ENCODE measurements around the gene DHRS2.

DHRS2 gene

GRCh38 chr14:23626946-23627345 is 9.2 kb upstream of the DHRS2 start:
- TF ChIP-seq CTCF (IDR thresholded peaks at IDR 0.05; ENCODE audit: low read depth, low read length, missing control alignments): no peak
- in situ Hi-C loops (cut with HindIII; ENCODE audit: low pct_ligation_motif_present, low sequenced_read_pairs): no loop called here
- no peak for DNase-seq
- no peaks in the 10 kb centered on the region for H3K27me3 ChIP-seq (replicated peaks)
- no peak overlapping the region for H3K27ac ChIP-seq
- no peak overlapping the region for H3K4me3 ChIP-seq (ENCODE audit: low read depth, low read length)
- H3K36me3 ChIP-seq (replicated peaks): no peaks in the 10 kb centered on the region

DNA sequence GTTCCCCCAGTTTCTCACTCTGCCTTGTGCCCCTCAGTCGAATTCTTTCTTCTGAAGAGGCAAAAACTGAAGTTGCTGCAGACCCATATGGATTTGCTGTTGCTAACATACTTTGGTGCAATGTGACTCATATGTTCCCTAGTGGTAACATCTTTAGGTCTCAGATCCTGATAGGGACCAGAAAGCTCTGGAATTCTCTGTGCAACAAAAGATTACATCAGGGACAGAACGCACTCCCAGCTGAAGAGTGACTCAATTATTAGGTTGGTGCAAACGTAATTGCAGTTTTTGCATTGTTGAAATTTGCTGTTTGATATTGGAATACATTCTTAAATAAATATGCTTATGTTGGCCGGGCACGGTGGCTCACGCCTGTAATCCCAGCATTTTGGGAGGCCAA is 8.2 kb upstream of the DHRS2 start:
- DNase-seq: no peak
- in situ Hi-C loops (cut with HindIII; ENCODE audit: low pct_ligation_motif_present, low sequenced_read_pairs): no loop called here
- Histone ChIP-seq H3K4me3 (ENCODE audit: low read depth, low read length) (no peak overlapping the region), H3K27ac (no peak overlapping the region), H3K36me3 (replicated peaks) (no peaks in the 10 kb centered on the region), H3K27me3 (replicated peaks) (no peaks in the 10 kb centered on the region)
- no peak for TF ChIP-seq CTCF (IDR thresholded peaks at IDR 0.05; ENCODE audit: low read depth, low read length, missing control alignments)

DNA sequence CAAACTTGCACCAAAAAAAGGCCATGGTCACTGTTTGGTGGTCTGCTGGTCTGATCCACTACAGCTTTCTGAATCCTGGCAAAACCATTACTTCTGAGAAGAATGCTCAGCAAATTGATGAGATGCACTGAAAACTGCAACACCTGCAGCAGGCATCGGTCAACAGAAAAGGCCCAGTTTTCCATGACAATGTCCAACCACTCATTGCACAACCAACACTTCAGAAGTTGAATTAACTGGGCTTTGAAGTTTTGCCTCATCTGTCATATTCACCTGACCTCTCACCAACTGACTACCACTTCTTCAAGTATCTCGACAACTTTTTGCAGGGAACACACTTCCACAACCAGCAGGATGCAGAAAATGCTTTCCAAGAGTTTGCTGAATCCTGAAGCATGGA is 7.0 kb upstream of the DHRS2 start:
- Histone ChIP-seq H3K4me3 (ENCODE audit: low read depth, low read length) (no peak overlapping the region), H3K27me3 (replicated peaks) (no peaks in the 10 kb centered on the region), H3K36me3 (replicated peaks) (no peaks in the 10 kb centered on the region), H3K27ac (no peak overlapping the region)
- DNase-seq: no peak
- TF ChIP-seq CTCF (IDR thresholded peaks at IDR 0.05; ENCODE audit: low read depth, low read length, missing control alignments): no peak
- in situ Hi-C loops (cut with HindIII; ENCODE audit: low pct_ligation_motif_present, low sequenced_read_pairs): no loop called here

DNA sequence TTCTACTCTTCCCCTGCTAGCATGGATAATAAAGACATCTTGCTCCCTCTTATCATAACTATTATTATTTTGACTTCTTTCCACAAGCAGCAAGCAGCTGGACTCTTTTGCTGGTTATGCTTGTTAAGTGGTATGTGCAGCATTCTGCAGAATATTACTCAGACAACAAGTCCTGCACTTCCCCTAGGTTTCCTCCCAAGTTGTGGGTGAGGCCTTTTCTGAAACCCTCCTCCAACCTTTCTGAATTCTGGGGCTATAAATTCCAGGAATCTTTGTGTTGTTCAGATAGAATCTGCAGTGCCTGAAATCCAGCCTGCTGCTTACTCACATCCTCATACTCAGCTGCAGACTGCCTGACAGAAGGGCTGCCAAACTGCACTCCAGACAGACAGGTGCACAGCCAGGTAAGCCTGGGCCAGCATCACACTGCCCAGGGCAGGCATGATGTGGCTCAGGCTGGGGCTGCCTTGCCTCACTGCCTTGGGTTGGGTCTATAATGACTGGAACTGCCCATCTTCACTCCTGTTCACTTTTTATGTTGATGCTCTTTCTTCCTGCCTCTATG is 6.2 kb upstream of the DHRS2 start:
- Histone ChIP-seq H3K36me3 (replicated peaks) (no peaks in the 10 kb centered on the region), H3K27ac (no peak overlapping the region), H3K27me3 (replicated peaks) (no peaks in the 10 kb centered on the region), H3K4me3 (ENCODE audit: low read depth, low read length) (no peak overlapping the region)
- TF ChIP-seq CTCF (IDR thresholded peaks at IDR 0.05; ENCODE audit: low read depth, low read length, missing control alignments): no peak
- in situ Hi-C loops (cut with HindIII; ENCODE audit: low pct_ligation_motif_present, low sequenced_read_pairs): no loop called here
- DNase-seq: no peak

- H3K36me3 ChIP-seq (replicated peaks): no peaks in the 10 kb centered on the region
- in situ Hi-C loops (cut with HindIII; ENCODE audit: low pct_ligation_motif_present, low sequenced_read_pairs): no loop called here
- H3K4me3 ChIP-seq (ENCODE audit: low read depth, low read length): no peak overlapping the region
- no peak for TF ChIP-seq CTCF (IDR thresholded peaks at IDR 0.05; ENCODE audit: low read depth, low read length, missing control alignments)
- DNase-seq: no peak
- H3K27ac ChIP-seq: no peak overlapping the region
- no peaks in the 10 kb centered on the region for H3K27me3 ChIP-seq (replicated peaks)
Measured at GRCh38 chr14:23630687-23631086, 5.5 kb upstream of the DHRS2 start.

- no peak for TF ChIP-seq CTCF (IDR thresholded peaks at IDR 0.05; ENCODE audit: low read depth, low read length, missing control alignments)
- DNase-seq: no peak
- H3K27me3 ChIP-seq (replicated peaks): no peaks in the 10 kb centered on the region
- in situ Hi-C loops (cut with HindIII; ENCODE audit: low pct_ligation_motif_present, low sequenced_read_pairs): no loop called here
- H3K4me3 ChIP-seq (ENCODE audit: low read depth, low read length): no peak overlapping the region
- no peak overlapping the region for H3K27ac ChIP-seq
- H3K36me3 ChIP-seq (replicated peaks): no peaks in the 10 kb centered on the region
Measured at GRCh38 chr14:23631234-23631633, 4.9 kb upstream of the DHRS2 start.
